Measurements from ENCODE around the gene FMNL2. TPM values are rescaled to one million over a fixed set of nuclear protein-coding genes. Genes with fewer than 3 reads are reported as not detected.

The FMNL2 gene
- total and polyA plus RNA-seq, 4 donors = 1.5 to 9.3 (median 5.1) TPM

GRCh38 chr2:152632736-152633135, 297.8 kb downstream of the FMNL2 start:
- DNase-seq (ENCODE audit: low spot score) = no peak
- no peak overlapping the region for H3K4me3 ChIP-seq (ENCODE audit: low read depth in 1 of 3, low read length in 3 of 3)
- H3K27me3 ChIP-seq (ENCODE audit: control insufficient read depth in 4 of 4, insufficient read depth in 4 of 4, low read length in 3 of 4) = no peaks in the 10 kb centered on the region
- TF ChIP-seq, protein P1, sequence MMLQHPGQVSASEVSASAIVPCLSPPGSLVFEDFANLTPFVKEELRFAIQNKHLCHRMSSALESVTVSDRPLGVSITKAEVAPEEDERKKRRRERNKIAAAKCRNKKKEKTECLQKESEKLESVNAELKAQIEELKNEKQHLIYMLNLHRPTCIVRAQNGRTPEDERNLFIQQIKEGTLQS (IDR thresholded peaks at IDR 0.05) = no peak
- H3K9ac ChIP-seq (ENCODE audit: low read depth in 1 of 2, low read length in 2 of 2) = no peak overlapping the region
- no peaks in the 10 kb centered on the region for H3K4me1 ChIP-seq (ENCODE audit: control insufficient read depth in 4 of 4, insufficient read depth in 4 of 4, low read length in 3 of 4)
- 96% methylated on average over 3 of the region's 3 CpGs for WGBS
- no peak overlapping the region for H3K27ac ChIP-seq (ENCODE audit: low read depth in 1 of 2, low read length in 2 of 2)
- peaks cover 0 to 3% (median 0%) of the 10 kb centered on the region in 4 donors for H3K36me3 ChIP-seq (ENCODE audit: control insufficient read depth in 4 of 4, insufficient read depth in 3 of 4, low read depth in 1 of 4, low read length in 3 of 4)
- H3K9me3 ChIP-seq (ENCODE audit: control insufficient read depth in 4 of 4, low read length in 3 of 4) = no peaks in the 10 kb centered on the region

GRCh38 chr2:152635635-152636298, 300.8 kb downstream of the FMNL2 start:
- TF ChIP-seq CTCF (IDR thresholded peaks at IDR 0.05; ENCODE audit: low read depth, low read length, missing input control) (peak; percentile 80), YY1 (IDR thresholded peaks at IDR 0.05) (no peak), NR2F2 (IDR thresholded peaks at IDR 0.05) (no peak), RAD21 (IDR thresholded peaks at IDR 0.05) (peak; percentile 83 to 90), HNF4A (conservative IDR thresholded peaks at IDR 0.05) (peak in 1 of 2 donors; percentile 7), JUND (IDR thresholded peaks at IDR 0.05) (no peak), RXRA (IDR thresholded peaks at IDR 0.05) (no peak), HNF4G (IDR thresholded peaks at IDR 0.05) (no peak), MAX (IDR thresholded peaks at IDR 0.05) (no peak), TAF1 (conservative IDR thresholded peaks at IDR 0.05) (no peak)
- TF ChIP-seq, protein P2, sequence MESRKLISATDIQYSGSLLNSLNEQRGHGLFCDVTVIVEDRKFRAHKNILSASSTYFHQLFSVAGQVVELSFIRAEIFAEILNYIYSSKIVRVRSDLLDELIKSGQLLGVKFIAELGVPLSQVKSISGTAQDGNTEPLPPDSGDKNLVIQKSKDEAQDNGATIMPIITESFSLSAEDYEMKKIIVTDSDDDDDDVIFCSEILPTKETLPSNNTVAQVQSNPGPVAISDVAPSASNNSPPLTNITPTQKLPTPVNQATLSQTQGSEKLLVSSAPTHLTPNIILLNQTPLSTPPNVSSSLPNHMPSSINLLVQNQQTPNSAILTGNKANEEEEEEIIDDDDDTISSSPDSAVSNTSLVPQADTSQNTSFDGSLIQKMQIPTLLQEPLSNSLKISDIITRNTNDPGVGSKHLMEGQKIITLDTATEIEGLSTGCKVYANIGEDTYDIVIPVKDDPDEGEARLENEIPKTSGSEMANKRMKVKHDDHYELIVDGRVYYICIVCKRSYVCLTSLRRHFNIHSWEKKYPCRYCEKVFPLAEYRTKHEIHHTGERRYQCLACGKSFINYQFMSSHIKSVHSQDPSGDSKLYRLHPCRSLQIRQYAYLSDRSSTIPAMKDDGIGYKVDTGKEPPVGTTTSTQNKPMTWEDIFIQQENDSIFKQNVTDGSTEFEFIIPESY (IDR thresholded peaks at IDR 0.05) = no peak
- no peak overlapping the region for H3K27ac ChIP-seq (ENCODE audit: low read depth in 1 of 2, low read length in 2 of 2)
- 16% methylated on average over 5 of the region's 5 CpGs for WGBS
- DNase-seq (ENCODE audit: low spot score) = peak; percentile 79
- no peaks in the 10 kb centered on the region for H3K27me3 ChIP-seq (ENCODE audit: control insufficient read depth in 4 of 4, insufficient read depth in 4 of 4, low read length in 3 of 4)
- H3K4me3 ChIP-seq (ENCODE audit: low read depth in 1 of 3, low read length in 3 of 3) = no peak overlapping the region
- no peak overlapping the region for H3K9ac ChIP-seq (ENCODE audit: low read depth in 1 of 2, low read length in 2 of 2)
- peaks cover 0 to 9% (median 0%) of the 10 kb centered on the region in 4 donors for H3K36me3 ChIP-seq (ENCODE audit: control insufficient read depth in 4 of 4, insufficient read depth in 3 of 4, low read depth in 1 of 4, low read length in 3 of 4)
- no peaks in the 10 kb centered on the region for H3K4me1 ChIP-seq (ENCODE audit: control insufficient read depth in 4 of 4, insufficient read depth in 4 of 4, low read length in 3 of 4)
- H3K9me3 ChIP-seq (ENCODE audit: control insufficient read depth in 4 of 4, low read length in 3 of 4) = no peaks in the 10 kb centered on the region

DNA sequence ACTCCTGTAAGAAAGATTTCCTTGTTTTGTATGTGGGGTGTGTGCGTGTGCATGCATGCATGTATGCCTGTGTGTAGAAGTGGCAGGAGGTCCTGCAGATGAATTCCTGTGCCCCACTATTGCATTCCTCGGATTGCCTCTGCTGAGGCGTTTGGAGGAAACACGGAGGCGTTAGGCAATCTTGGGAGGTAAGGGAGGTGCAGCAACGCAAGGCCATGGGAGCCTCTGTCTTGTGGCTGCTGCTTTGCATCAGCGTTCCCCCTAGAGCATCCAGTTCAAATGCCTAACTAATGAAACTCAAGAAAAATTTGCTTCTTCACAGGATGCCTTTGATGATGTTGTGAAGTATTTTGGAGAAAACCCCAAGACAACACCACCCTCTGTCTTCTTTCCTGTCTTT, 302.3 kb downstream of the FMNL2 start:
- Histone ChIP-seq H3K4me3 (ENCODE audit: low read depth in 1 of 3, low read length in 3 of 3) (no peak overlapping the region), H3K4me1 (ENCODE audit: control insufficient read depth in 4 of 4, insufficient read depth in 4 of 4, low read length in 3 of 4) (no peaks in the 10 kb centered on the region), H3K36me3 (ENCODE audit: control insufficient read depth in 4 of 4, insufficient read depth in 3 of 4, low read depth in 1 of 4, low read length in 3 of 4) (peaks cover 0 to 8% (median 0%) of the 10 kb centered on the region in 4 donors), H3K9me3 (ENCODE audit: control insufficient read depth in 4 of 4, low read length in 3 of 4) (no peaks in the 10 kb centered on the region), H3K27ac (ENCODE audit: low read depth in 1 of 2, low read length in 2 of 2) (no peak overlapping the region), H3K27me3 (ENCODE audit: control insufficient read depth in 4 of 4, insufficient read depth in 4 of 4, low read length in 3 of 4) (no peaks in the 10 kb centered on the region), H3K9ac (ENCODE audit: low read depth in 1 of 2, low read length in 2 of 2) (no peak overlapping the region)
- no peak for TF ChIP-seq REST (IDR thresholded peaks at IDR 0.05)
- TF ChIP-seq JUND (IDR thresholded peaks at IDR 0.05) = no peak
- TF ChIP-seq MAX (IDR thresholded peaks at IDR 0.05) = no peak
- no peak for TF ChIP-seq SP1 (IDR thresholded peaks at IDR 0.05)
- TF ChIP-seq FOXA1 (IDR thresholded peaks at IDR 0.05) = no peak
- no peak for TF ChIP-seq CTCF (IDR thresholded peaks at IDR 0.05; ENCODE audit: low read depth, low read length, missing input control)
- WGBS = 86% methylated on average over 7 of the region's 7 CpGs
- DNase-seq (ENCODE audit: low spot score) = no peak
